ENCODE measurements around the gene IFNAR2. TPM values are rescaled to one million over a fixed set of nuclear protein-coding genes. Genes with fewer than 3 reads are reported as not detected.

IFNAR2 gene
- total RNA-seq, result 10.7 and 13.2 TPM in 2 replicates

GRCh38 chr21:33229784-33230544 is at the start of gene IFNAR2:
Gene IFNAR2 (plus strand): TSS chr21:33229938. CDS start chr21:33241923, 11,985 bp downstream.

DNA sequence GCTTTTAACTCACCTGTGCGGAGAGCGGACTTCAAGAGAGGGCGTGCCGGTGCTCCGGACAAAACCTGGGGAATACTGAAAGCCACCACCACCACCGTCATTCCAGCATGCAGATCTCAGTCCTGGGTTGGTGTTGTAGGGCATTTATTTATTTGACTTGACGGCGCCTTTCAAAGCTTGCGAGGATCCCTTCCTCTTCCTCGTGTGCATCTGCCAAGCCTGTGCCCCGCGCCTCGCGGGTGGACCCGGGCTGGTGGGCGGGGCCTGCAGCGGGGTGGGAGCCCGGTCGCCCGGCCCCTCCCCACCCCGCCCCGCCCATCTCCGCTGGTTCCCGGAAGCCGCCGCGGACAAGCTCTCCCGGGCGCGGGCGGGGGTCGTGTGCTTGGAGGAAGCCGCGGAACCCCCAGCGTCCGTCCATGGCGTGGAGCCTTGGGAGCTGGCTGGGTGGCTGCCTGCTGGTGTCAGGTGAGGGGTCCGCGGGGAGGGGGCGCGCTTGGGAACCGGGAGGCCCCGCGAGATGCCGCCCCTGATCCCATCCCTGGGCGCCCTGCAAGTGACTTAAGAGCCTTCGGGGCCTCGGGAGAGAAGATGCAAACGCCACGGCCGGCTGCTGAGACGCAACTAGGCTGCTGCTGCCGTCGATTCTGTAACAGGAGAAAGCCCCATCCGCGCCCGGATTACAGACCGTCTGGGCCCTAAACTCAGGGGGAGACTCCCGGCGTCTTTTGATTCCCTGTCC is 36.5 kb downstream of the IFNAR2 start, which contains the start of gene IL10RB:
Gene IL10RB (plus strand): TSS at position 318 of the 739 bp plus-strand sequence. CDS start 99 bp downstream, at position 417.

Other genes starting within 250 kb of the IFNAR2 start
- not detected in 2 replicates for gene OLIG2, start 204.0 kb upstream of the IFNAR2 start, total RNA-seq
- not detected in 2 replicates for gene OLIG1, start 159.8 kb upstream of the IFNAR2 start, total RNA-seq
- gene IL10RB, start 36.4 kb downstream of the IFNAR2 start, total RNA-seq, result 30.7 and 41.9 TPM in 2 replicates
- 17.7 and 20.5 TPM in 2 replicates for gene IFNAR1, start 95.0 kb downstream of the IFNAR2 start, total RNA-seq
- gene IFNGR2, start 173.5 kb downstream of the IFNAR2 start, total RNA-seq, result 35.9 and 64.9 TPM in 2 replicates